Prostate gland (tissue), 2 donors: ENCODE results near the gene DERL2.

Experiments used
- POLR2A ChIP-seq: fragments of 450-650 bp; IDR thresholded peaks from one replicate; pipeline ENCODE4 v1.6.1; 2016; ENCODE audit warnings: antibody characterized with exemption, mild to moderate bottlenecking
- TF ChIP-seq, protein P1 (sequence below), 4 experiments: fragments of 200-600 bp in 2 of 4; fragments of 450-650 bp in 2 of 4; sonication (generic) in 2 of 4; IDR thresholded peaks; 1 replicate in 3 of 4; 2 replicates in 1 of 4; pipeline ENCODE4 v1.5.1; 2016 to 2019; ENCODE audit warnings: antibody characterized with exemption in 4 of 4, mild to moderate bottlenecking in 2 of 4, moderate library complexity in 2 of 4

DNA sequence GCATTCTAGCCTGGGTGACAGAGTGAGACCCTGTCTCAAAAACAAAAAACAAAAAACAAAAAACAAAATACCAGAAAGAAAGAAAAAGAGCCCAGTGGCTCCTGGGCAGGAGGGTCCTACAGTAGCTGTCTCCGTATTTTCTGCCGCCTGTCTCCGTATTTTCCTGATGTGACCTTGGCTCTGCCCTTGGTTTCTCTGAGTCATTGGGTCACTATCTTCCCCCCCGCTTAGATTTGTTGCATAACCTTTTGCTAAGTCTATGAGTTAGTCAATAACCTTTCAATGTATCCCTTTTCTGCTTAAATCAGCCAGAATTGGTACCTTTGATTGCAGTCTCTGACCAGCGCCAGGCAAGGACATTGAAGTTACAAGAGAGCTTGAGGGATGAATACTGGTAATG is 37.3 kb upstream of the DERL2 start:
- no peak for TF ChIP-seq POLR2A
- TF ChIP-seq, protein P1, sequence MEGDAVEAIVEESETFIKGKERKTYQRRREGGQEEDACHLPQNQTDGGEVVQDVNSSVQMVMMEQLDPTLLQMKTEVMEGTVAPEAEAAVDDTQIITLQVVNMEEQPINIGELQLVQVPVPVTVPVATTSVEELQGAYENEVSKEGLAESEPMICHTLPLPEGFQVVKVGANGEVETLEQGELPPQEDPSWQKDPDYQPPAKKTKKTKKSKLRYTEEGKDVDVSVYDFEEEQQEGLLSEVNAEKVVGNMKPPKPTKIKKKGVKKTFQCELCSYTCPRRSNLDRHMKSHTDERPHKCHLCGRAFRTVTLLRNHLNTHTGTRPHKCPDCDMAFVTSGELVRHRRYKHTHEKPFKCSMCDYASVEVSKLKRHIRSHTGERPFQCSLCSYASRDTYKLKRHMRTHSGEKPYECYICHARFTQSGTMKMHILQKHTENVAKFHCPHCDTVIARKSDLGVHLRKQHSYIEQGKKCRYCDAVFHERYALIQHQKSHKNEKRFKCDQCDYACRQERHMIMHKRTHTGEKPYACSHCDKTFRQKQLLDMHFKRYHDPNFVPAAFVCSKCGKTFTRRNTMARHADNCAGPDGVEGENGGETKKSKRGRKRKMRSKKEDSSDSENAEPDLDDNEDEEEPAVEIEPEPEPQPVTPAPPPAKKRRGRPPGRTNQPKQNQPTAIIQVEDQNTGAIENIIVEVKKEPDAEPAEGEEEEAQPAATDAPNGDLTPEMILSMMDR (IDR thresholded peaks at IDR 0.05) = no peak
